Left lung (tissue), 10 donors: Measurements from ENCODE around the gene MTUS2. TPM values are rescaled to one million over a fixed set of nuclear protein-coding genes. Genes with fewer than 3 reads are reported as not detected.

ENCODE experiments used
- ATAC-seq: fragments of 200-7000 bp; cut with Tn5 transposase; one replicate; pipeline ENCODE4 v1.9.1; 2020; ENCODE audit warnings: moderate library complexity
- DNase-seq, 4 donors: peaks; one replicate each; pipeline ENCODE4 v3.0.0-alpha.2; 2013 to 2020
- H3K27ac ChIP-seq, 2 donors: fragments of 200-600 bp; sonication (generic) in 1 of 2; one replicate each; pipeline versions ENCODE4 v1.5.0 to v1.8.0; 2020 to 2021
- H3K27me3 ChIP-seq, 2 donors: fragments of 200-600 bp; sonication (generic) in 1 of 2; one replicate each; pipeline versions ENCODE4 v1.5.0 to v1.8.0; 2020 to 2021
- H3K36me3 ChIP-seq, 2 donors: fragments of 200-600 bp; sonication (generic) in 1 of 2; one replicate each; pipeline versions ENCODE4 v1.5.0 to v1.8.0; 2020 to 2021
- H3K4me1 ChIP-seq, 2 donors: fragments of 200-600 bp; one replicate each; pipeline ENCODE4 v1.8.0; 2021
- H3K4me3 ChIP-seq, 2 donors: fragments of 200-600 bp; sonication (generic) in 1 of 2; one replicate each; pipeline versions ENCODE4 v1.5.0 to v1.8.0; 2020 to 2021; ENCODE audit warnings: mild to moderate bottlenecking in 1 of 2
- H3K9me3 ChIP-seq, 2 donors: fragments of 200-600 bp; sonication (generic) in 1 of 2; one replicate each; pipeline versions ENCODE4 v1.5.0 to v1.8.0; 2020 to 2021
- intact Hi-C, 2 donors: fragments of 100-400 bp; cut with DNase I; formaldehyde crosslinking; loops; one replicate each; pipeline versions ENCODE4 v1.11.2 to v1.14.2; 2022
- polyA plus RNA-seq, 6 donors: library from polyadenylated mRNA; unstranded; fragments of 120-200 nt; gene quantifications; one replicate each; pipeline ENCODE4 v1.2.1, GENCODE V29; 2013; ENCODE audit not compliant: insufficient read length in 6 of 6
- total RNA-seq, 2 donors: library from RNA; stranded (reverse); fragmentation: NEBNext Ultra II Directional; extraction: Animal tissue kit (Norgen Biotek cat#: 25700); gene quantifications; one replicate each; pipeline ENCODE4 v1.2.1, GENCODE V29; 2021
- TF ChIP-seq, protein P1 (sequence below), 2 donors: fragments of 200-600 bp; sonication (generic) in 1 of 2; IDR thresholded peaks; one replicate each; pipeline versions ENCODE4 v1.5.0 to v1.8.0; 2021; ENCODE audit warnings: antibody characterized with exemption in 2 of 2
- donor health status: DM: no; HTN: yes; CAD: no.
- donor health status: DM: no; HTN: no; CAD: no.

The MTUS2 gene
- total and polyA plus RNA-seq, 8 donors, result 0.21 to 0.92 (median 0.50) TPM

DNA sequence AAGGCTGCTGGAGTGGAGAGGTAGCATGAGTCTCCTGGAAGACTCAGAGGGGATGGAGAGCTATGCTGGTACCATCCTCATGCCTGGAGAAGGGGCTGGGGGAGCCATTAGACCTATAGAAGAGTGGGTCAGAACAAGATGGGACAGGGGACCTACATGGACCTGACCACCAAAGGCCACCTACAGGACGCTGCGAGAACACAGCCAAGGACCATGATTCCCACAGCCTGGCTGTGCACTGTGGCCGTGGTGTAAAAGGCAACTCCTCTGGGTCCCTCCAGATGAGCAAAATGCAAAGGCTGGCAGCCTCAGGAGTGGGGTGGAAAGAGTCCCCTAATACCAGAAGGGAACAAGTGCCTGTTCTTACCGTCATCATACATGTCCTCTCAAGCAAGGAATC, 559.1 kb downstream of the MTUS2 start:
- DNase-seq (no peak), ATAC-seq (no peak)
- intact Hi-C loops, result no loop called here
- Histone ChIP-seq H3K9me3 (peaks cover 0 to 6% of the 10 kb centered on the region in 2 donors), H3K36me3 (no peaks in the 10 kb centered on the region), H3K4me1 (no peaks in the 10 kb centered on the region), H3K27me3 (no peaks in the 10 kb centered on the region), H3K27ac (no peak overlapping the region), H3K4me3 (no peak overlapping the region)
- TF ChIP-seq, protein P1, sequence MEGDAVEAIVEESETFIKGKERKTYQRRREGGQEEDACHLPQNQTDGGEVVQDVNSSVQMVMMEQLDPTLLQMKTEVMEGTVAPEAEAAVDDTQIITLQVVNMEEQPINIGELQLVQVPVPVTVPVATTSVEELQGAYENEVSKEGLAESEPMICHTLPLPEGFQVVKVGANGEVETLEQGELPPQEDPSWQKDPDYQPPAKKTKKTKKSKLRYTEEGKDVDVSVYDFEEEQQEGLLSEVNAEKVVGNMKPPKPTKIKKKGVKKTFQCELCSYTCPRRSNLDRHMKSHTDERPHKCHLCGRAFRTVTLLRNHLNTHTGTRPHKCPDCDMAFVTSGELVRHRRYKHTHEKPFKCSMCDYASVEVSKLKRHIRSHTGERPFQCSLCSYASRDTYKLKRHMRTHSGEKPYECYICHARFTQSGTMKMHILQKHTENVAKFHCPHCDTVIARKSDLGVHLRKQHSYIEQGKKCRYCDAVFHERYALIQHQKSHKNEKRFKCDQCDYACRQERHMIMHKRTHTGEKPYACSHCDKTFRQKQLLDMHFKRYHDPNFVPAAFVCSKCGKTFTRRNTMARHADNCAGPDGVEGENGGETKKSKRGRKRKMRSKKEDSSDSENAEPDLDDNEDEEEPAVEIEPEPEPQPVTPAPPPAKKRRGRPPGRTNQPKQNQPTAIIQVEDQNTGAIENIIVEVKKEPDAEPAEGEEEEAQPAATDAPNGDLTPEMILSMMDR (IDR thresholded peaks at IDR 0.05), result no peak

DNA sequence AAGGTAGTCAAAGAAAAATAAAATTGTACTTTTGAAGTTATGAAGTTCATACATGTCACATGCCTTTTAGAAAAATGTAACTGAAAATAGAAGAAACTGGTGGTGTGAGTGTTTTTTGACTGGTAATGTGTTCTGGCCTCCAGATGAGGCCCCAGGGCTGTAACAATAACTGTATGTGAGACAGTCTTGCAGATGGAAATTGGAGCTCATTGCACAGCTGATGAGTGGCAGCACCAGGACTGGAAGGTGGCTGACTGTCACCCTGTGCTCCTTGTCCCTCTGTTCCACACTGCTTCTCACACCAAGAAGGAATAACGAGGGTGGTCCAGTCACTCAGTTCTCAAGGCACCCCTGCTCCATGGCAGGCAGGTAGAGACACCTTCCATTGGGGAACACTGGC, 559.7 kb downstream of the MTUS2 start:
- Histone ChIP-seq H3K27me3 (no peaks in the 10 kb centered on the region), H3K36me3 (no peaks in the 10 kb centered on the region), H3K4me3 (no peak overlapping the region), H3K9me3 (peaks cover 0 to 5% of the 10 kb centered on the region in 2 donors), H3K27ac (no peak overlapping the region), H3K4me1 (no peaks in the 10 kb centered on the region)
- no peak for DNase-seq
- TF ChIP-seq, protein P1 (IDR thresholded peaks at IDR 0.05), result no peak
- no peak for ATAC-seq
- intact Hi-C loops, result no loop called here

DNA sequence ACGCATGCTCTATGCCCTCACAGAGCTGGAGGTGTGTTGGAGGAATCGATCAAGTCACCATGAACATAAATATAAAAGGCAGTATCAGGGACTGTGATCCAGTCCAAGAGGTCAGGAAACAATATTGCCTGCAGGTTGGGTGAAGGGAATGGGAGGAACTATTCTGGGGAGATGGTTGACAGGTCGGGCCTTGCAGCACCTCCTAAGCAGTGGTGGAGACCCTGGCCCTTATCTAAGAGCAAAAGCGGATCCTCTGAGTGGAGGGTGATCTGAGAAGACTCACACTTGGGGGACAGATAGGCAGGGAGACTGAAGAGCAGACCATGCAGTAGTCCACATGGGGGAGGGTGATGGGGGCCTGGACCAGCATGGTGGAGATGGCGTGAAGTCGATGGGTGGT, 561.9 kb downstream of the MTUS2 start:
- no peak overlapping the region for H3K4me3 ChIP-seq
- TF ChIP-seq, protein P1 (IDR thresholded peaks at IDR 0.05), result no peak
- ATAC-seq (no peak), DNase-seq (no peak)
- no peaks in the 10 kb centered on the region for H3K36me3 ChIP-seq
- H3K4me1 ChIP-seq, result no peaks in the 10 kb centered on the region
- H3K27me3 ChIP-seq, result no peaks in the 10 kb centered on the region
- H3K27ac ChIP-seq, result no peak overlapping the region
- intact Hi-C loops, result no loop called here
- peaks cover 0 to 4% of the 10 kb centered on the region in 2 donors for H3K9me3 ChIP-seq

DNA sequence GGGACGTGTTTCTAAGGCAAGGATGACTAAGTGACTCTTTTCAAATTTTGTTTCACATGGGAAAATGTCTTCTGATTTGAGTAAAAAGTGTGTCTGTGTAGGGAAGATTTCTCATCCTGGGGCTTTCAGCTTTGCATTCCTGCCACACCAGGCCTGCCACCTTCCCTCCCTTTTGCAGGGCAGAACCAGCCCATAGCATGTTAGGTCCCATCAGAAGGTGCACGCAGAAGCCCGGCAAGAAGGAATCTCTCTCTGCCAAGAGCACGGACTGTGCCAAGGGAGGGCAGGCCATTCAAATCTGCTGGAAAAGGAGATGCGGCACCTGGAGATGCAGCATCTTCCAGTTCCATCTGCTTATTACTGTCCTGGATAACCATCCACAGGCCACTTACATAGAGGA, 563.3 kb downstream of the MTUS2 start:
- H3K4me3 ChIP-seq, result no peak overlapping the region
- H3K36me3 ChIP-seq, result no peaks in the 10 kb centered on the region
- peaks cover 0 to 4% of the 10 kb centered on the region in 2 donors for H3K9me3 ChIP-seq
- no peaks in the 10 kb centered on the region for H3K4me1 ChIP-seq
- no peaks in the 10 kb centered on the region for H3K27me3 ChIP-seq
- ATAC-seq (no peak), DNase-seq (no peak)
- H3K27ac ChIP-seq, result no peak overlapping the region
- TF ChIP-seq, protein P1 (IDR thresholded peaks at IDR 0.05), result no peak
- intact Hi-C loops, result no loop called here

DNA sequence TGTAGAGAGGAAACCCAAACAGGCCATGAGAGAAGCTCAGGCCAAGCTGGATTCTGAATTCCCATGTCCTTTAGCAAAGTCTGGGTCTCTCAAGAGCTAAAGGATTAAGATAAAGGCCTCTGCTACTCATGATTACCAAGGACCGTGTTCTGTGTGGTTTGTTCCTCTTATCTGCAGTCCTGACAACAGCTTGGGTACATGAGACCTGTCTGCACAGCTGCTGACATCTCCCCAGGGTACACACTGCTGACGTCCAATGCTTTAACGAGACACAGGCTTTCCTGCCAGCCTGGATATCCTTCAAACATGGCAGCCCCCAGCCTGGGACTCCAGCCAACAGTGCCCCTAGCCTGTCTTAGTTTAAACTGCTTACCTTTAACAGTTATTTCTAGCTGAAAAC, 564.3 kb downstream of the MTUS2 start:
- intact Hi-C loops, result no loop called here
- Histone ChIP-seq H3K9me3 (no peaks in the 10 kb centered on the region), H3K36me3 (no peaks in the 10 kb centered on the region), H3K27me3 (no peaks in the 10 kb centered on the region), H3K4me1 (no peaks in the 10 kb centered on the region), H3K4me3 (no peak overlapping the region), H3K27ac (no peak overlapping the region)
- DNase-seq (no peak), ATAC-seq (no peak)
- TF ChIP-seq, protein P1 (IDR thresholded peaks at IDR 0.05), result no peak
